Pancreas (tissue), 10 donors: ENCODE results near the gene ATXN1. TPM values are rescaled to one million over a fixed set of nuclear protein-coding genes. Genes with fewer than 3 reads are reported as not detected.
A peak's percentile ranks its signal among the peaks of the same experiment; 100 is the strongest.

Source experiments
- ATAC-seq, 4 donors: fragments of 200-7000 bp; cut with Tn5 transposase; one replicate each; pipeline versions ENCODE4 v1.8.0 to v1.9.1; 2020; ENCODE audit warnings: mild to moderate bottlenecking in 4 of 4, moderate library complexity in 4 of 4
- DNase-seq, 6 donors: peaks; one replicate each; pipeline ENCODE4 v3.0.0-alpha.2; 2020
- FAIRE-seq: peaks from 2 replicates; lab custom pipeline; 2012; peaks lifted over from hg19 to GRCh38; lab: Jason Lieb, UNC
- H3K27ac ChIP-seq, 4 donors: fragments of 200-600 bp; sonication (generic); 1 replicate in 3 of 4; 2 replicates in 1 of 4; pipeline versions ENCODE4 v1.5.0 to v1.8.0; 2020
- H3K27me3 ChIP-seq, 4 donors: fragments of 200-600 bp; one replicate each; pipeline ENCODE4 v1.8.0; 2021
- H3K36me3 ChIP-seq, 3 donors: fragments of 200-600 bp; sonication (generic) in 1 of 3; one replicate each; pipeline versions ENCODE4 v1.5.0 to v1.8.0; 2020 to 2021
- H3K4me1 ChIP-seq, 3 donors: fragments of 200-600 bp; one replicate each; pipeline ENCODE4 v1.8.0; 2021
- H3K4me3 ChIP-seq, 4 donors: fragments of 200-600 bp; sonication (generic) in 2 of 4; one replicate each; pipeline versions ENCODE4 v1.5.0 to v1.8.0; 2020 to 2021
- H3K9me3 ChIP-seq, 4 donors: fragments of 200-600 bp; one replicate each; pipeline ENCODE4 v1.8.0; 2021
- WGBS, 2 donors: extraction: QIAGEN DNeasy Blood & Tissue Kit; methylation state at CpG; one replicate each; pipeline ENCODE4 v1.1.7; 2013; 5-methylcytosine and 5-hydroxymethylcytosine counted together
- intact Hi-C, 3 donors: fragments of 100-400 bp; cut with DNase I; formaldehyde crosslinking; loops; one replicate each; pipeline versions ENCODE4 v1.11.1 to v1.14.2; 2022
- polyA plus RNA-seq, 2 donors: library from polyadenylated mRNA; stranded (reverse); fragments of 200-250 nt; gene quantifications; one replicate each; pipeline ENCODE4 v1.2.3, GENCODE V29; 2013
- total RNA-seq, 6 donors: library from RNA; stranded (reverse); fragmentation: NEBNext Ultra II Directional in 4 of 6; extraction: Animal tissue kit (Norgen Biotek cat#: 25700) in 4 of 6; gene quantifications; one replicate each; pipeline versions ENCODE4 v1.2.1 to v1.2.4, GENCODE V29; 2021 to 2023
- TF ChIP-seq, protein P1 (sequence below), 4 donors: fragments of 200-600 bp; sonication (generic) in 3 of 4; IDR thresholded peaks; one replicate each; pipeline versions ENCODE4 v1.5.0 to v1.8.0; 2021; ENCODE audit warnings: antibody characterized with exemption in 4 of 4
- donor health status: healthy with polysubstance abuse.
- donor health status: DM: no; HTN: no; CAD: no; lungs with moderate emphysema.
- donor health status: DM: no; HTN: no; CAD: no.
- donor health status: control.
- donor health status: control.
- donor health status: Bipolar disorder and iron deficiency.
- donor health status: DM: yes; HTN: yes; CAD: no.
- donor health status: DM: no; HTN: no; CAD: no.
- donor health status: DM: no; HTN: no; CAD: no.
- donor health status: DM: yes; HTN: yes; CAD: no.

The ATXN1 gene
- total and polyA plus RNA-seq, 8 donors: 4.9 to 38.6 (median 20.5) TPM

- peaks cover 12 to 23% (median 23%) of the 10 kb centered on the region in 3 donors for H3K4me1 ChIP-seq
- DNase-seq: no peak
- WGBS, 2 donors: 57 to 67% methylated on average over 8 of the region's 8 CpGs
- TF ChIP-seq, protein P1, sequence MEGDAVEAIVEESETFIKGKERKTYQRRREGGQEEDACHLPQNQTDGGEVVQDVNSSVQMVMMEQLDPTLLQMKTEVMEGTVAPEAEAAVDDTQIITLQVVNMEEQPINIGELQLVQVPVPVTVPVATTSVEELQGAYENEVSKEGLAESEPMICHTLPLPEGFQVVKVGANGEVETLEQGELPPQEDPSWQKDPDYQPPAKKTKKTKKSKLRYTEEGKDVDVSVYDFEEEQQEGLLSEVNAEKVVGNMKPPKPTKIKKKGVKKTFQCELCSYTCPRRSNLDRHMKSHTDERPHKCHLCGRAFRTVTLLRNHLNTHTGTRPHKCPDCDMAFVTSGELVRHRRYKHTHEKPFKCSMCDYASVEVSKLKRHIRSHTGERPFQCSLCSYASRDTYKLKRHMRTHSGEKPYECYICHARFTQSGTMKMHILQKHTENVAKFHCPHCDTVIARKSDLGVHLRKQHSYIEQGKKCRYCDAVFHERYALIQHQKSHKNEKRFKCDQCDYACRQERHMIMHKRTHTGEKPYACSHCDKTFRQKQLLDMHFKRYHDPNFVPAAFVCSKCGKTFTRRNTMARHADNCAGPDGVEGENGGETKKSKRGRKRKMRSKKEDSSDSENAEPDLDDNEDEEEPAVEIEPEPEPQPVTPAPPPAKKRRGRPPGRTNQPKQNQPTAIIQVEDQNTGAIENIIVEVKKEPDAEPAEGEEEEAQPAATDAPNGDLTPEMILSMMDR (IDR thresholded peaks at IDR 0.05): no peak
- H3K27ac ChIP-seq: peak overlapping the region in 1 of 4 donors; percentile 6
- intact Hi-C loops: no loop called here
- H3K36me3 ChIP-seq: no peaks in the 10 kb centered on the region
- no peak overlapping the region for H3K4me3 ChIP-seq
- no peak for FAIRE-seq
- peak in 3 of 4 donors; percentile 36 to 66 (median 64) for ATAC-seq
- no peaks in the 10 kb centered on the region for H3K27me3 ChIP-seq
- H3K9me3 ChIP-seq: no peaks in the 10 kb centered on the region
Measured at GRCh38 chr6:16741112-16742016, 19.9 kb downstream of the ATXN1 start.

- H3K27me3 ChIP-seq: no peaks in the 10 kb centered on the region
- no peaks in the 10 kb centered on the region for H3K36me3 ChIP-seq
- H3K4me1 ChIP-seq: peaks cover 15 to 30% (median 20%) of the 10 kb centered on the region in 3 donors
- ATAC-seq (no peak), DNase-seq (no peak), FAIRE-seq (no peak)
- intact Hi-C loops: no loop called here
- H3K4me3 ChIP-seq: no peak overlapping the region
- TF ChIP-seq, protein P1 (IDR thresholded peaks at IDR 0.05): no peak
- no peaks in the 10 kb centered on the region for H3K9me3 ChIP-seq
- no peak overlapping the region for H3K27ac ChIP-seq
Measured at GRCh38 chr6:16740097-16740496, 21.2 kb downstream of the ATXN1 start.

DNA sequence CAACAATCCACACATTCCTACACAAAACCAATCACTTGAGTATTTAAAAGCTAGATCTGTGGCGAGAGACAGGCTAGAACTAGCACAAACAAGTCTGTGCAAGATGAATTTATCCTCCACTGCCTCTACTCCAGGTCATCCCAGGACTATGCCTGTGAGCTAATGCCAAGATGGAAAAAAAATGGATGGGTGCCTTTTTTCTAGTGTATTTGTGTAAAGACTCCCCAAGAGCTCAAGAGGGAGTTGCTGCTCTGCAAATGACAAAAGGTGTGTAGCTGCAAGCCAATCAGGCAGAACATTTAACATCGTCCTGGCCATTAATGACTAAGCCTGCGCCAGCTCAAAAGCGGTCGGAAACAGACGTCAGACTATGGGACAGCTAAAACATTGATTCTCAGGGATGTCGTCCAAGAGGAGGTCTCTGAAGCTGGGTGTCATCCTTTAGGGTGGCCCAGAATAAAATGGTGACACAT lies 21.9 kb downstream of the ATXN1 start:
- Histone ChIP-seq H3K4me1 (peaks cover 14 to 30% (median 15%) of the 10 kb centered on the region in 3 donors), H3K27ac (no peak overlapping the region), H3K36me3 (no peaks in the 10 kb centered on the region), H3K27me3 (no peaks in the 10 kb centered on the region), H3K4me3 (no peak overlapping the region), H3K9me3 (no peaks in the 10 kb centered on the region)
- intact Hi-C loops: no loop called here
- 86 to 89% methylated on average over 7 of the region's 7 CpGs for WGBS, 2 donors
- ATAC-seq: peak in 3 of 4 donors; percentile 12 to 45 (median 21)
- FAIRE-seq: no peak
- DNase-seq: no peak
- TF ChIP-seq, protein P1 (IDR thresholded peaks at IDR 0.05): no peak

- intact Hi-C loops: no loop called here
- peaks cover 14 to 30% (median 15%) of the 10 kb centered on the region in 3 donors for H3K4me1 ChIP-seq
- no peak for DNase-seq
- no peaks in the 10 kb centered on the region for H3K36me3 ChIP-seq
- ATAC-seq: no peak
- no peak overlapping the region for H3K4me3 ChIP-seq
- no peaks in the 10 kb centered on the region for H3K9me3 ChIP-seq
- TF ChIP-seq, protein P1 (IDR thresholded peaks at IDR 0.05): no peak
- WGBS, 2 donors: 88 to 91% methylated on average over 5 of the region's 5 CpGs
- H3K27me3 ChIP-seq: no peaks in the 10 kb centered on the region
- no peak for FAIRE-seq
- no peak overlapping the region for H3K27ac ChIP-seq
Measured at GRCh38 chr6:16737925-16738324, 23.3 kb downstream of the ATXN1 start.
